Measurements from ENCODE around the gene BOLA1.
"Not testable (repeated sequence)": the region's sequence is repeated elsewhere in the genome, so short reads cannot be mapped to it uniquely, and the experiment has no call there.

BOLA1 gene

GRCh38 chr1:149927563-149928400, 28.4 kb downstream of the BOLA1 start, which contains the start of gene SF3B4:
Gene SF3B4 (minus strand): TSS chr1:149927803. CDS start chr1:149927759, 44 bp downstream.
- FAIRE-seq = no peak
- peak; percentile 94 for DNase-seq (ENCODE audit: low spot score)

GRCh38 chr1:149928401-149928724, 29.0 kb downstream of the BOLA1 start:
- no peak for FAIRE-seq
- no peak for DNase-seq (ENCODE audit: low spot score)

GRCh38 chr1:149929856-149930255, 30.5 kb downstream of the BOLA1 start:
- FAIRE-seq (no peak), DNase-seq (ENCODE audit: low spot score) (no peak)

GRCh38 chr1:149931212-149931790, 31.9 kb downstream of the BOLA1 start:
- no peak for DNase-seq (ENCODE audit: low spot score)
- no peak for FAIRE-seq

- FAIRE-seq = no peak
- no peak for DNase-seq (ENCODE audit: low spot score)
Observed at GRCh38 chr1:149932474-149932873, 33.1 kb downstream of the BOLA1 start.

- DNase-seq (ENCODE audit: low spot score) (no peak), FAIRE-seq (no peak)
Observed at GRCh38 chr1:149933208-149933607, 33.8 kb downstream of the BOLA1 start.

- DNase-seq (ENCODE audit: low spot score) (no peak), FAIRE-seq (no peak)
Observed at GRCh38 chr1:149934356-149934755, 35.0 kb downstream of the BOLA1 start.

- FAIRE-seq (no peak), DNase-seq (ENCODE audit: low spot score) (peak; percentile 69)
Observed at GRCh38 chr1:149936170-149936991, 37.0 kb downstream of the BOLA1 start, which contains the start of gene MTMR11. Gene MTMR11 (minus strand): TSS chr1:149936879. CDS start chr1:149936647, 232 bp downstream.

- peak; percentile 76 for DNase-seq (ENCODE audit: low spot score)
- no peak for FAIRE-seq
Observed at GRCh38 chr1:149936992-149937705, 37.8 kb downstream of the BOLA1 start.

GRCh38 chr1:149937759-149938158, 38.4 kb downstream of the BOLA1 start:
- DNase-seq (ENCODE audit: low spot score) (no peak), FAIRE-seq (no peak)

GRCh38 chr1:149938668-149939003, 39.3 kb downstream of the BOLA1 start:
- not testable (repeated sequence) for DNase-seq (ENCODE audit: low spot score); FAIRE-seq

GRCh38 chr1:149940427-149940826, 41.1 kb downstream of the BOLA1 start:
- no peak for FAIRE-seq
- no peak for DNase-seq (ENCODE audit: low spot score)

GRCh38 chr1:149942207-149942606, 42.8 kb downstream of the BOLA1 start:
- FAIRE-seq (no peak), DNase-seq (ENCODE audit: low spot score) (no peak)

- FAIRE-seq = no peak
Observed at GRCh38 chr1:149942885-149943284, 43.5 kb downstream of the BOLA1 start.

GRCh38 chr1:149945206-149945605, 45.8 kb downstream of the BOLA1 start:
- FAIRE-seq (no peak), DNase-seq (ENCODE audit: low spot score) (no peak)

More at GRCh38 chr1:149942885-149943284, 43.5 kb downstream of the BOLA1 start:
- DNase-seq (ENCODE audit: low spot score) = no peak

GRCh38 chr1:149949911-149950310, 50.5 kb downstream of the BOLA1 start:
- FAIRE-seq (no peak), DNase-seq (ENCODE audit: low spot score) (no peak)
